HEK293 (cell line): ENCODE results near the gene GLRX.

Source experiments
- CTCF ChIA-PET: fragments of 350-600 bp; formaldehyde crosslinking; extraction: SDS; loops from one replicate; lab custom pipeline; 2021; ENCODE audit warnings: antibody characterized with exemption; lab: Yijun Ruan, JAX
- POLR2A ChIA-PET: fragments of 300-600 bp; formaldehyde crosslinking; extraction: SDS; loops from one replicate; lab custom pipeline; 2020; ENCODE audit warnings: antibody characterized with exemption, inconsistent platforms; lab: Yijun Ruan, JAX
- H3K27ac ChIP-seq: fragments of 200-500 bp; sonication (Bioruptor generic); 2 replicates; pipeline ENCODE4 v1.5.1; 2014; ENCODE audit warnings: low read depth, low read length, control low read depth, inconsistent platforms; ENCODE audit errors: extremely low read depth
- H3K36me3 ChIP-seq, 2 experiments: fragments of 200-500 bp in 1 of 2; sonication (Bioruptor generic) in 1 of 2; 1 replicate in 1 of 2; 2 replicates in 1 of 2; pipeline ENCODE4 v1.5.1; 2014 to 2017; ENCODE audit warnings: inconsistent platforms in 2 of 2, low read length in 2 of 2; ENCODE audit not compliant: control insufficient read depth in 2 of 2, insufficient read depth in 1 of 2
- H3K4me1 ChIP-seq: fragments of 200-500 bp; sonication (Bioruptor generic); 2 replicates; pipeline ENCODE4 v1.5.1; 2014; ENCODE audit warnings: mild to moderate bottlenecking, low read length, inconsistent platforms; ENCODE audit not compliant: control insufficient read depth, insufficient read depth
- H3K4me3 ChIP-seq: 2 replicates; pipeline ENCODE4 v1.5.1; 2011; ENCODE audit warnings: low read depth, mild to moderate bottlenecking, control low read depth, low read length, moderate library complexity
- H3K9me3 ChIP-seq: fragments of 200-500 bp; sonication (Bioruptor generic); 2 replicates; pipeline ENCODE4 v1.5.1; 2014; ENCODE audit warnings: low read depth, low read length, inconsistent platforms; ENCODE audit not compliant: control insufficient read depth, insufficient read depth
- KLF1 ChIP-seq: fragments of 450-650 bp; formaldehyde crosslinking; IDR thresholded peaks from 2 replicates; pipeline ENCODE4 v1.5.1; 2016; ENCODE audit warnings: missing biosample characterization, missing genetic modification characterization
- MZF1 ChIP-seq: fragments of 450-650 bp; formaldehyde crosslinking; IDR thresholded peaks from 2 replicates; pipeline ENCODE4 v1.5.1; 2017; ENCODE audit warnings: missing biosample characterization, missing genetic modification characterization, borderline replicate concordance
- OSR2 ChIP-seq: fragments of 450-650 bp; formaldehyde crosslinking; IDR thresholded peaks from 2 replicates; pipeline ENCODE4 v1.5.1; 2016; ENCODE audit warnings: missing biosample characterization, missing genetic modification characterization
- PRDM6 ChIP-seq: fragments of 450-650 bp; formaldehyde crosslinking; IDR thresholded peaks from 2 replicates; pipeline ENCODE4 v1.5.1; 2017; ENCODE audit warnings: missing biosample characterization, missing genetic modification characterization
- SCRT1 ChIP-seq: fragments of 450-650 bp; formaldehyde crosslinking; IDR thresholded peaks from 2 replicates; pipeline ENCODE4 v1.5.1; 2016; ENCODE audit warnings: missing biosample characterization, missing genetic modification characterization, borderline replicate concordance
- SP3 ChIP-seq: fragments of 450-650 bp; formaldehyde crosslinking; IDR thresholded peaks from 2 replicates; pipeline ENCODE4 v1.5.1; 2016; ENCODE audit warnings: missing biosample characterization, missing genetic modification characterization
- YY1 ChIP-seq: fragments of 450-650 bp; formaldehyde crosslinking; IDR thresholded peaks from 2 replicates; pipeline ENCODE4 v1.5.1; 2018; ENCODE audit warnings: missing biosample characterization, missing genetic modification characterization
- ZNF146 ChIP-seq: fragments of 450-650 bp; formaldehyde crosslinking; IDR thresholded peaks from 2 replicates; pipeline ENCODE4 v1.5.1; 2016; ENCODE audit warnings: missing biosample characterization, missing genetic modification characterization
- ZNF16 ChIP-seq: fragments of 450-650 bp; formaldehyde crosslinking; IDR thresholded peaks from 2 replicates; pipeline ENCODE4 v1.5.1; 2016; ENCODE audit warnings: low read depth, missing biosample characterization, missing genetic modification characterization
- ZNF175 ChIP-seq: fragments of 450-650 bp; formaldehyde crosslinking; IDR thresholded peaks from 2 replicates; pipeline ENCODE4 v1.5.1; 2016; ENCODE audit warnings: missing biosample characterization, missing genetic modification characterization
- ZNF24 ChIP-seq: fragments of 450-650 bp; formaldehyde crosslinking; IDR thresholded peaks from 2 replicates; pipeline ENCODE4 v1.5.1; 2016; ENCODE audit warnings: missing biosample characterization, missing genetic modification characterization
- ZNF366 ChIP-seq: fragments of 450-650 bp; formaldehyde crosslinking; conservative IDR thresholded peaks from 2 replicates; pipeline ENCODE4 v1.5.1; 2016; ENCODE audit warnings: missing biosample characterization, missing genetic modification characterization
- ZNF555 ChIP-seq: fragments of 450-650 bp; formaldehyde crosslinking; conservative IDR thresholded peaks from 2 replicates; pipeline ENCODE4 v1.5.1; 2017; ENCODE audit warnings: missing biosample characterization, mild to moderate bottlenecking, missing genetic modification characterization, inconsistent platforms
- ZNF658 ChIP-seq: fragments of 450-650 bp; formaldehyde crosslinking; IDR thresholded peaks from 2 replicates; pipeline ENCODE4; 2016; ENCODE audit warnings: missing biosample characterization, missing genetic modification characterization
- ZNF776 ChIP-seq: fragments of 450-650 bp; formaldehyde crosslinking; IDR thresholded peaks from 2 replicates; pipeline ENCODE4 v1.5.0; 2017; ENCODE audit warnings: missing biosample characterization, missing genetic modification characterization, borderline replicate concordance
- ZSCAN23 ChIP-seq: fragments of 450-650 bp; formaldehyde crosslinking; IDR thresholded peaks from 2 replicates; pipeline ENCODE4 v1.5.1; 2016; ENCODE audit warnings: missing biosample characterization, missing genetic modification characterization
- TF ChIP-seq, protein P1 (sequence below): fragments of 450-650 bp; formaldehyde crosslinking; IDR thresholded peaks from 2 replicates; pipeline ENCODE4 v1.5.1; 2016; ENCODE audit warnings: missing biosample characterization, missing genetic modification characterization, low read depth
- TF ChIP-seq, protein P2 (sequence below): fragments of 450-650 bp; formaldehyde crosslinking; IDR thresholded peaks from 2 replicates; pipeline ENCODE4 v1.5.1; 2016; ENCODE audit warnings: missing biosample characterization, missing genetic modification characterization, borderline replicate concordance

The GLRX gene

DNA sequence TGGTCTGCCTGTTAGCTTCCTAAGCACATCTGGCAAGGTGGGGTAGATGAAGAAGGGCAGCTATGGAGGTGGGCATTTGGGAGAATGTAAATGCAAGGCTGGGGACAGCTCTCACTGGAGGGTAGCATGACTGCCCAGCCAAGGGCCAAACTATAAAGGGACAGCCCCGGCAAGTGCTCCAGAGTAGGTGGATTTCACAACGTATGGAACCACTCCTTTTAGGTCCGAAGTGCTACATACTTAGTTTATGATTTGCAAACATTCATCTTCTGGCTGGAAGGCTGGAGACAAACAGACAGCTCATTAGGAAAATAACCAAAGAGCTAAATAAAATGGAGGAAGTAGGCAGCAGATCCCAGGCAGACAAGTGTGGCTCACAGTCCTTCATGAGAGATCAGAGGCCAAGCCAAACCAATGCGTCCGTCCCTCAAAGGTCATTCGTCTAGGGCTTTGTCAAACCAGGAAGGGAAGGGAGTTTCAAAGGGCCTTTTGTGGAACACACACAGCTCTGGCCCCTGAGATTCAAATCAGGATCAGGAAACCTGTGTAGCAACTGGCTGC is 42.5 kb upstream of the GLRX start:
- Histone ChIP-seq H3K4me3 (no peak overlapping the region), H3K27ac (no peak overlapping the region), H3K36me3 (no peaks in the 10 kb centered on the region), H3K4me1 (peaks cover 21% of the 10 kb centered on the region), H3K9me3 (no peaks in the 10 kb centered on the region)
- CTCF ChIA-PET, result interaction anchor here (0.6 to 1.1 kb wide), 5 partner anchors 9 to 731 kb away, joined by 3 to 5 read pairs (median 3); no protein-coding TSS in a partner anchor
- no peak for TF ChIP-seq KLF1 (tag by site-specific recombination)
- no peak for TF ChIP-seq ZNF16 (tag by site-specific recombination)
- no peak for TF ChIP-seq ZNF146 (tag by site-specific recombination)
- TF ChIP-seq ZNF175, result no peak
- TF ChIP-seq, protein P1, sequence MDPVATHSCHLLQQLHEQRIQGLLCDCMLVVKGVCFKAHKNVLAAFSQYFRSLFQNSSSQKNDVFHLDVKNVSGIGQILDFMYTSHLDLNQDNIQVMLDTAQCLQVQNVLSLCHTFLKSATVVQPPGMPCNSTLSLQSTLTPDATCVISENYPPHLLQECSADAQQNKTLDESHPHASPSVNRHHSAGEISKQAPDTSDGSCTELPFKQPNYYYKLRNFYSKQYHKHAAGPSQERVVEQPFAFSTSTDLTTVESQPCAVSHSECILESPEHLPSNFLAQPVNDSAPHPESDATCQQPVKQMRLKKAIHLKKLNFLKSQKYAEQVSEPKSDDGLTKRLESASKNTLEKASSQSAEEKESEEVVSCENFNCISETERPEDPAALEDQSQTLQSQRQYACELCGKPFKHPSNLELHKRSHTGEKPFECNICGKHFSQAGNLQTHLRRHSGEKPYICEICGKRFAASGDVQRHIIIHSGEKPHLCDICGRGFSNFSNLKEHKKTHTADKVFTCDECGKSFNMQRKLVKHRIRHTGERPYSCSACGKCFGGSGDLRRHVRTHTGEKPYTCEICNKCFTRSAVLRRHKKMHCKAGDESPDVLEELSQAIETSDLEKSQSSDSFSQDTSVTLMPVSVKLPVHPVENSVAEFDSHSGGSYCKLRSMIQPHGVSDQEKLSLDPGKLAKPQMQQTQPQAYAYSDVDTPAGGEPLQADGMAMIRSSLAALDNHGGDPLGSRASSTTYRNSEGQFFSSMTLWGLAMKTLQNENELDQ (tag by site-specific recombination), result no peak
- no peak for TF ChIP-seq SP3 (tag by site-specific recombination)
- TF ChIP-seq MZF1, result no peak
- TF ChIP-seq OSR2 (tag by site-specific recombination), result no peak
- TF ChIP-seq ZNF24 (tag by site-specific recombination), result no peak
- POLR2A ChIA-PET, result no interaction called here

GRCh38 chr5:95864456-95864855 is 41.9 kb upstream of the GLRX start:
- Histone ChIP-seq H3K4me3 (no peak overlapping the region), H3K9me3 (no peaks in the 10 kb centered on the region), H3K4me1 (peaks cover 21% of the 10 kb centered on the region), H3K27ac (no peak overlapping the region), H3K36me3 (no peaks in the 10 kb centered on the region)
- CTCF ChIA-PET, result interaction anchor here (0.6 to 1.1 kb wide), 6 partner anchors 10 to 731 kb away, joined by 3 to 5 read pairs (median 3); no protein-coding TSS in a partner anchor
- POLR2A ChIA-PET, result no interaction called here
- no peak for TF ChIP-seq ZNF366
- TF ChIP-seq ZNF776 (tag by site-specific recombination), result no peak
- TF ChIP-seq, protein P2, sequence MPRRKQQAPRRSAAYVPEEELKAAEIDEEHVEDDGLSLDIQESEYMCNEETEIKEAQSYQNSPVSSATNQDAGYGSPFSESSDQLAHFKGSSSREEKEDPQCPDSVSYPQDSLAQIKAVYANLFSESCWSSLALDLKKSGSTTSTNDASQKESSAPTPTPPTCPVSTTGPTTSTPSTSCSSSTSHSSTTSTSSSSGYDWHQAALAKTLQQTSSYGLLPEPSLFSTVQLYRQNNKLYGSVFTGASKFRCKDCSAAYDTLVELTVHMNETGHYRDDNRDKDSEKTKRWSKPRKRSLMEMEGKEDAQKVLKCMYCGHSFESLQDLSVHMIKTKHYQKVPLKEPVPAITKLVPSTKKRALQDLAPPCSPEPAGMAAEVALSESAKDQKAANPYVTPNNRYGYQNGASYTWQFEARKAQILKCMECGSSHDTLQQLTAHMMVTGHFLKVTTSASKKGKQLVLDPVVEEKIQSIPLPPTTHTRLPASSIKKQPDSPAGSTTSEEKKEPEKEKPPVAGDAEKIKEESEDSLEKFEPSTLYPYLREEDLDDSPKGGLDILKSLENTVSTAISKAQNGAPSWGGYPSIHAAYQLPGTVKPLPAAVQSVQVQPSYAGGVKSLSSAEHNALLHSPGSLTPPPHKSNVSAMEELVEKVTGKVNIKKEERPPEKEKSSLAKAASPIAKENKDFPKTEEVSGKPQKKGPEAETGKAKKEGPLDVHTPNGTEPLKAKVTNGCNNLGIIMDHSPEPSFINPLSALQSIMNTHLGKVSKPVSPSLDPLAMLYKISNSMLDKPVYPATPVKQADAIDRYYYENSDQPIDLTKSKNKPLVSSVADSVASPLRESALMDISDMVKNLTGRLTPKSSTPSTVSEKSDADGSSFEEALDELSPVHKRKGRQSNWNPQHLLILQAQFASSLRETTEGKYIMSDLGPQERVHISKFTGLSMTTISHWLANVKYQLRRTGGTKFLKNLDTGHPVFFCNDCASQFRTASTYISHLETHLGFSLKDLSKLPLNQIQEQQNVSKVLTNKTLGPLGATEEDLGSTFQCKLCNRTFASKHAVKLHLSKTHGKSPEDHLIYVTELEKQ (tag by site-specific recombination), result no peak
- TF ChIP-seq ZSCAN23 (tag by site-specific recombination), result no peak
- no peak for TF ChIP-seq ZNF658 (tag by site-specific recombination)
- TF ChIP-seq PRDM6 (tag by site-specific recombination), result no peak
- TF ChIP-seq SCRT1 (tag by site-specific recombination), result no peak
- no peak for TF ChIP-seq ZNF555 (tag by site-specific recombination)
- TF ChIP-seq YY1 (tag by site-specific recombination), result no peak
